HEK293T (cell line): ENCODE measurements around the gene DRAM1.

ENCODE experiments used
- CTCF ChIA-PET: fragments of 350-600 bp; formaldehyde crosslinking; extraction: SDS; loops from one replicate; lab custom pipeline; 2021; ENCODE audit warnings: antibody characterized with exemption, inconsistent platforms; lab: Yijun Ruan, JAX
- POLR2A ChIA-PET: fragments of 350-600 bp; formaldehyde crosslinking; extraction: SDS; loops from one replicate; lab custom pipeline; 2020; ENCODE audit warnings: antibody characterized with exemption, inconsistent platforms; lab: Yijun Ruan, JAX
- DNase-seq: peaks from one replicate; pipeline ENCODE4 v3.0.0; 2012; ENCODE audit warnings: mixed read lengths; ENCODE audit errors: extremely low spot score
- ARNT ChIP-seq: fragments of 450-650 bp; IDR thresholded peaks from 2 replicates; pipeline ENCODE4 v1.6.1; 2017; ENCODE audit warnings: mild to moderate bottlenecking
- BHLHE40 ChIP-seq: fragments of 450-650 bp; IDR thresholded peaks from 2 replicates; pipeline ENCODE4 v1.6.1; 2016; ENCODE audit warnings: mild to moderate bottlenecking, moderate library complexity, borderline replicate concordance
- CTBP1 ChIP-seq: fragments of 450-650 bp; IDR thresholded peaks from 2 replicates; pipeline ENCODE4 v1.6.1; 2016; ENCODE audit warnings: borderline replicate concordance
- ELF4 ChIP-seq: fragments of 450-650 bp; IDR thresholded peaks from 2 replicates; pipeline ENCODE4 v1.6.1; 2017; ENCODE audit warnings: antibody characterized with exemption
- FOXA1 ChIP-seq: fragments of 450-650 bp; IDR thresholded peaks from 2 replicates; pipeline ENCODE4 v1.6.1; 2016; ENCODE audit warnings: mild to moderate bottlenecking
- FOXK2 ChIP-seq: fragments of 450-650 bp; IDR thresholded peaks from 2 replicates; pipeline ENCODE4 v1.6.1; 2016; ENCODE audit warnings: mild to moderate bottlenecking
- FOXM1 ChIP-seq: fragments of 450-650 bp; IDR thresholded peaks from 2 replicates; pipeline ENCODE4 v1.6.1; 2017; ENCODE audit warnings: mild to moderate bottlenecking, borderline replicate concordance
- HDGF ChIP-seq: fragments of 450-650 bp; IDR thresholded peaks from 2 replicates; pipeline ENCODE4 v1.6.1; 2017; ENCODE audit warnings: antibody characterized with exemption, borderline replicate concordance
- L3MBTL2 ChIP-seq: fragments of 450-650 bp; conservative IDR thresholded peaks from 2 replicates; pipeline ENCODE4 v1.6.1; 2016; ENCODE audit warnings: mild to moderate bottlenecking
- LEF1 ChIP-seq: fragments of 450-650 bp; IDR thresholded peaks from 2 replicates; pipeline ENCODE4 v1.6.1; 2017; ENCODE audit warnings: mild to moderate bottlenecking, borderline replicate concordance
- NFRKB ChIP-seq: fragments of 450-650 bp; IDR thresholded peaks from 2 replicates; pipeline ENCODE4 v1.6.1; 2016; ENCODE audit warnings: mild to moderate bottlenecking, moderate library complexity
- PKNOX1 ChIP-seq: fragments of 450-650 bp; IDR thresholded peaks from 2 replicates; pipeline ENCODE4 v1.6.1; 2016
- SP1 ChIP-seq: fragments of 450-650 bp; IDR thresholded peaks from 2 replicates; pipeline ENCODE4 v1.6.1; 2017
- SUZ12 ChIP-seq: fragments of 450-650 bp; IDR thresholded peaks from 2 replicates; pipeline ENCODE4 v1.6.1; 2016; ENCODE audit warnings: mild to moderate bottlenecking
- TARDBP ChIP-seq: fragments of 450-650 bp; IDR thresholded peaks from 2 replicates; pipeline ENCODE4 v1.6.1; 2016
- ZNF384 ChIP-seq: fragments of 450-650 bp; IDR thresholded peaks from 2 replicates; pipeline ENCODE4 v1.6.1; 2016

Gene DRAM1

DNA sequence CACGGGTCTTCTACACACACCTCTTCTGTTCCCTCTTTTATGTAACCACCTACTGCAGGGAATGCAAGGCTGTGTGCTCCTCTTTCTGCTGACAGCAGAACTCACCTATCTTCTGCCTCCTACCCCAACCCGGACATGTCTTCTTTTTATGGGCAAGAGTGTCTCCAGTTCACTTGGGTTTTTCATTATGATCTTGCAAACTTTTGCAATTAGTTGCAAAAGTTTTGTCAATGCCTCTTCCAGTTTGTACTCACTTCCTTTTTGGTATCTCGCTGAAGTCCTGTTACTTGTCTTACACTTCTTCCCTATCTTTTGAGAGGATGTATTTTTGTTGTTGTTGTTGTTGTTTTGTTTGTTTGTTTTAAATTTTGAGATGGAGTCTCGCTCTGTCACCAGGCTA is 50.6 kb downstream of the DRAM1 start:
- ChIA-PET CTCF (interaction anchor here (0.8 to 1.1 kb wide), 2 partner anchors 13 to 883 kb away, joined by 4 to 7 read pairs; no protein-coding TSS in a partner anchor), POLR2A (no interaction called here)
- TF ChIP-seq ZNF384 (no peak), FOXK2 (no peak), SUZ12 (no peak), LEF1 (no peak), ELF4 (no peak), CTBP1 (no peak), SP1 (no peak), FOXM1 (no peak), TARDBP (no peak)
- no peak for DNase-seq

DNA sequence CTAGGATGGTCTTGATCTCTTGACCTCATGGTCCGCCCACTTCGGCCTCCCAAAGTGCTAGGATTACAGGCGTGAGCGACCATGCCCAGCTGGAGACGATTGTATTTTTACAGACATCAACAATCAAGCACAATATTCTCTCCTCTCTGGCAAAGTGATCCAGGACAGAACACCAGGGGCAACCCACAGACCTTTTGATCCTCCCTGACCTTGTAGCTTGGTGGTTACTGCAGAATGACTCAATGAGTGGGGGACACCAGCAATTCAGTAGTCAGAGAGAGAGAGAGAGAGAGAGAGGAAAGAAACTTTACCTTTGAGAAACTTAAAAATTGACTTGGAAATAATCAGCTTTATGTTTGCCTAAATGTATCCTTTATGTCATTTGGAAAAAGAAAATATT is 51.2 kb downstream of the DRAM1 start:
- DNase-seq, result no peak
- TF ChIP-seq ARNT, result no peak
- no peak for TF ChIP-seq FOXM1
- no peak for TF ChIP-seq TARDBP
- no peak for TF ChIP-seq SUZ12
- TF ChIP-seq BHLHE40, result no peak
- no peak for TF ChIP-seq LEF1
- no peak for TF ChIP-seq PKNOX1
- no peak for TF ChIP-seq SP1
- no peak for TF ChIP-seq L3MBTL2
- TF ChIP-seq HDGF, result no peak
- ChIA-PET POLR2A (no interaction called here), CTCF (interaction anchor here (0.6 to 1.1 kb wide), 3 partner anchors 13 to 883 kb away, joined by 3 to 7 read pairs (median 4); no protein-coding TSS in a partner anchor)

DNA sequence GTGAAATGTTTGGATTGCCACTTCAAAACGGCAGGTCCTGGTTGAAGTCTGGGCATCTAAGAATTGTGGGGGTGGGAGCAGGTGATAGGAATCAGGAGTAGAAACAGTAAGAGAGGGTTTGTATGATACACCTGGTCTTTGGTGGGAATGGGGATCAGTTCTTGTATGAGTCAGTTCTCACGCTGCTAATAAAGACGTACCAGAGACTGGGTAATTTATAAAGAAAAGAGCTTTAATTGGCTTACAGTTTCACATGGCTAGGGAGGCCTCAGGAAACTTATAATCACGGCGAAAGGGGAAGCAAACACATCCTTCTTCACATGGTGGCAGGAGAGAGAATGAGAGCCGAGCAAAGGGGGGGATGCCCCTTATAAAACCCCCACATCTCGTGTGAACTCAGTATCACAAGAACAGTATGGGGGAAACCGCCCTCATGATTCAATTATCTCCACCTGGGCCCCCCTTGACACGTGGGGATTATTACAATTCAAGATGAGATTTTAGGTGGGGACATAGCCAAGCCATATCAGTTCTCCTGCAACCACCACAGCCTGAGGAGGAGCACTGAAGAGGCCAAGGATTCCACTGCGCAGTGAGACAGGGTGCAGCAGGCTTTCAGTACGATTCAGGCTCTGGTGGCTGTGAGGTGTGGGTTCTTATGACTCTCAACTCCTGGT is 52.1 kb downstream of the DRAM1 start:
- POLR2A ChIA-PET, result no interaction called here
- CTCF ChIA-PET, result interaction anchor here (1.1 kb wide), 1 partner anchor 882 kb away, joined by 7 read pairs; no protein-coding TSS in a partner anchor
- DNase-seq, result no peak
- TF ChIP-seq NFRKB (no peak), FOXK2 (no peak), SUZ12 (no peak), TARDBP (no peak)

DNA sequence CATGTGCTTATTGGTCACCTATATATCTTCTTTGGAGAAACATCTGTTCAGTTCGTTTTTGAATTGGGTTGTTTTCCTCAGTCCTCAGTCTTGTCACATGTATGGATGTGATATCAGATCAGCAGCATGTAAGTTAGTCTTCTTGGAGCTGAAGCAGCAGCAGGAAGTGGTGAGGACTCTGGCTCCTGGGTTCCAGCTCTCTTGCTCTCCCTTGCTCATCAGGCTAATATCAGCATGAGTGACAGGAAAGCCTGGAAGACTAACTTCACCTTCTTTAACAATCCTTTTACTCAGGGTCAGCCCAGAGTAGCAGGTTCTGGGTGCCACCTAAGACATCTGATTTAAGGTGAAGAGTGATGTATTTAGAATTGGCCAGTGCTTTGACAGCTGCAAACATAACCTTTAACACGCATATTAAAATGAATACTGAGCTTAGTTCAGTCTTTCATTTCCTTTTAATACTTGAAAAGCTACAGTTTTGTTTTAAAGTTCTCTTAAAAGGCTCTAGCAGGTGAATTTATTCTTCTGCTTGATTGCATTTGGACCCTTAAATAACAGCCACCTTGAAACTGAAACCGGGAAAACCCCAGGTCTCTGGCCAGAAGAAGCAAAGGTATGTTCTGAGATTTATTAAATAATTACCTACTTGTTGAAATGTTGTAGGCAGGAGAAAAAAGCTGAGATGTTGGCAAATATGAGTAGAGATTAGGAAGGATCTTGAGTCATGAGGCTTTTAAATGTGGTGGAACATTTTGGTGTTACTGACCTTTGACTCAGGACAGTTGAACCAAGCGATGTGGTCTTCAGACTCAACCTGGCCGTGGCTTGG is 54.3 kb downstream of the DRAM1 start:
- ChIA-PET CTCF (no interaction called here), POLR2A (interaction anchor here (1.0 kb wide), 1 partner anchor 130 kb away, joined by 3 read pairs; no protein-coding TSS in a partner anchor)
- DNase-seq, result no peak
- no peak for TF ChIP-seq FOXA1
- no peak for TF ChIP-seq CTBP1
- no peak for TF ChIP-seq SP1
- no peak for TF ChIP-seq ZNF384
- TF ChIP-seq HDGF, result no peak
- TF ChIP-seq SUZ12, result no peak
- TF ChIP-seq BHLHE40, result no peak
- no peak for TF ChIP-seq PKNOX1
- no peak for TF ChIP-seq FOXM1
- no peak for TF ChIP-seq NFRKB
- TF ChIP-seq ARNT, result no peak
- TF ChIP-seq TARDBP, result no peak
- TF ChIP-seq LEF1, result no peak
- no peak for TF ChIP-seq FOXK2
- no peak for TF ChIP-seq ELF4
- no peak for TF ChIP-seq L3MBTL2

- POLR2A ChIA-PET, result no interaction called here
- CTCF ChIA-PET, result no interaction called here
- DNase-seq, result no peak
- TF ChIP-seq ARNT (no peak), PKNOX1 (no peak), NFRKB (no peak), CTBP1 (no peak), L3MBTL2 (no peak), FOXA1 (no peak), FOXM1 (no peak), BHLHE40 (no peak), ZNF384 (no peak), HDGF (no peak), SUZ12 (no peak), ELF4 (no peak), TARDBP (no peak), SP1 (no peak)
Observed at GRCh38 chr12:101933866-101934514, 56.6 kb downstream of the DRAM1 start.
